ENCODE data around the gene PTPN20.

PTPN20 gene

GRCh38 chr10:47022311-47023131 lies 111.3 kb downstream of the PTPN20 start:
- no peak for DNase-seq (ENCODE audit: low read depth in 2 of 2)

- no peak for DNase-seq (ENCODE audit: low read depth in 2 of 2)
These were observed 112.2 kb downstream of the PTPN20 start for GRCh38 chr10:47023237-47024045.

GRCh38 chr10:47024046-47024322 lies 112.8 kb downstream of the PTPN20 start:
- DNase-seq (ENCODE audit: low read depth in 2 of 2), result no peak

- no peak for DNase-seq (ENCODE audit: low read depth in 2 of 2)
These were observed 113.4 kb downstream of the PTPN20 start for GRCh38 chr10:47024399-47025252.

GRCh38 chr10:47025253-47025539 lies 114.0 kb downstream of the PTPN20 start:
- DNase-seq (ENCODE audit: low read depth in 2 of 2), result no peak

GRCh38 chr10:47025540-47026300 lies 114.5 kb downstream of the PTPN20 start:
- DNase-seq (ENCODE audit: low read depth in 2 of 2), result no peak

- DNase-seq (ENCODE audit: low read depth in 2 of 2), result no peak
These were observed 115.3 kb downstream of the PTPN20 start for GRCh38 chr10:47026301-47027107.

GRCh38 chr10:47027108-47027783 lies 116.0 kb downstream of the PTPN20 start:
- no peak for DNase-seq (ENCODE audit: low read depth in 2 of 2)

- DNase-seq (ENCODE audit: low read depth in 2 of 2), result no peak
These were observed 116.6 kb downstream of the PTPN20 start for GRCh38 chr10:47027784-47028260.

- DNase-seq (ENCODE audit: low read depth in 2 of 2), result no peak
These were observed 117.2 kb downstream of the PTPN20 start for GRCh38 chr10:47028466-47028865.

- no peak for DNase-seq (ENCODE audit: low read depth in 2 of 2)
These were observed 118.2 kb downstream of the PTPN20 start for GRCh38 chr10:47029181-47030009.

GRCh38 chr10:47030191-47030703 lies 119.0 kb downstream of the PTPN20 start:
- no peak for DNase-seq (ENCODE audit: low read depth in 2 of 2)

- DNase-seq (ENCODE audit: low read depth in 2 of 2), result no peak
These were observed 120.1 kb downstream of the PTPN20 start for GRCh38 chr10:47031211-47031900.

GRCh38 chr10:47031901-47032465 lies 120.8 kb downstream of the PTPN20 start:
- no peak for DNase-seq (ENCODE audit: low read depth in 2 of 2)

GRCh38 chr10:47033081-47033480 lies 121.9 kb downstream of the PTPN20 start:
- no peak for DNase-seq (ENCODE audit: low read depth in 2 of 2)

- DNase-seq (ENCODE audit: low read depth in 2 of 2), result no peak
These were observed 122.5 kb downstream of the PTPN20 start for GRCh38 chr10:47033541-47034270.

GRCh38 chr10:47034441-47035051 lies 123.3 kb downstream of the PTPN20 start:
- DNase-seq (ENCODE audit: low read depth in 2 of 2), result no peak

Measured in fibroblast of skin of left biceps (primary cell).